A549 (cell line): ENCODE measurements around the gene SLC6A5. TPM values are rescaled to one million over a fixed set of nuclear protein-coding genes. Genes with fewer than 3 reads are reported as not detected.
A peak's percentile ranks its signal among the peaks of the same experiment; 100 is the strongest.

ENCODE experiments used
- ATAC-seq, 2 experiments: fragments of 200-7000 bp in 1 of 2; fragments of >200 bp in 1 of 2; cut with Nextera tagmentation in 1 of 2; cut with Tn5 transposase in 1 of 2; 3 replicates each; pipeline versions ENCODE4 v1.8.0 to v1.9.1; 2018 to 2020; ENCODE audit warnings: mild to moderate bottlenecking in 1 of 2, moderate library complexity in 1 of 2
- CTCF ChIA-PET: fragments of 300-600 bp; sonication (Branson Sonifier 250); formaldehyde crosslinking; extraction: SDS; loops from one replicate; lab custom pipeline; 2021; ENCODE audit warnings: antibody characterized with exemption, inconsistent platforms; lab: Yijun Ruan, JAX
- POLR2A ChIA-PET: fragments of 350-600 bp; formaldehyde crosslinking; extraction: SDS; loops from one replicate; lab custom pipeline; 2021; ENCODE audit warnings: antibody characterized with exemption, inconsistent platforms; lab: Yijun Ruan, JAX
- DNase-seq, 2 experiments: peaks; one replicate each; pipeline versions ENCODE4 v3.0.0 to v3.0.0-alpha.2; 2011 to 2016; ENCODE audit warnings: low read depth in 1 of 2, low spot score in 1 of 2
- FAIRE-seq: peaks from 2 replicates; lab custom pipeline; 2011; peaks lifted over from hg19 to GRCh38; lab: Jason Lieb, UNC
- H3K27ac ChIP-seq, 2 experiments: fragments of >200 bp; sonication (Bioruptor Twin); formaldehyde crosslinking; 3 replicates each; pipeline ENCODE4 v1.5.1; 2016 to 2017
- H3K4me1 ChIP-seq: fragments of >200 bp; sonication (Bioruptor Twin); formaldehyde crosslinking; 3 replicates; pipeline ENCODE4 v1.6.1; 2016
- H3K4me2 ChIP-seq: fragments of >200 bp; sonication (Bioruptor Twin); formaldehyde crosslinking; 3 replicates; pipeline ENCODE4 v1.6.1; 2016
- H3K4me3 ChIP-seq: fragments of >200 bp; sonication (Bioruptor Twin); formaldehyde crosslinking; 3 replicates; pipeline ENCODE4 v1.5.1; 2016
- H3K9me3 ChIP-seq: fragments of >200 bp; sonication (Bioruptor Twin); formaldehyde crosslinking; 3 replicates; pipeline ENCODE4 v1.6.1; 2016
- BCL3 ChIP-seq: fragments of >200 bp; sonication (Bioruptor Twin); formaldehyde crosslinking; IDR thresholded peaks from 3 replicates; pipeline ENCODE4 v1.6.1; 2016
- BHLHE40 ChIP-seq: IDR thresholded peaks from 2 replicates; pipeline ENCODE4 v1.6.1; 2012; ENCODE audit warnings: low read depth, low read length, inconsistent platforms
- CBX2 ChIP-seq: fragments of 200-600 bp; sonication (generic); IDR thresholded peaks from 2 replicates; pipeline ENCODE4 v1.6.1; 2016; ENCODE audit warnings: low read depth, mild to moderate bottlenecking, borderline replicate concordance
- CBX8 ChIP-seq: fragments of 200-600 bp; sonication (generic); IDR thresholded peaks from 2 replicates; pipeline ENCODE4 v1.6.1; 2016
- CHD4 ChIP-seq: fragments of 200-600 bp; sonication (generic); IDR thresholded peaks from 2 replicates; pipeline ENCODE4 v1.6.1; 2016; ENCODE audit warnings: antibody characterized with exemption, mild to moderate bottlenecking, borderline replicate concordance
- EHMT2 ChIP-seq: fragments of 200-600 bp; sonication (generic); IDR thresholded peaks from 2 replicates; pipeline ENCODE4 v1.6.1; 2016; ENCODE audit warnings: antibody characterized with exemption, low read depth, mild to moderate bottlenecking, moderate library complexity
- EP300 ChIP-seq, 2 experiments: fragments of >200 bp; sonication (Bioruptor Twin); formaldehyde crosslinking; IDR thresholded peaks; 2 replicates in 1 of 2; 3 replicates in 1 of 2; pipeline ENCODE4 v1.6.1; 2016 to 2017
- FOXS1 ChIP-seq: fragments of 250-450 bp; sonication (Bioruptor Pico); IDR thresholded peaks from 2 replicates; pipeline ENCODE4 v1.5.0; 2020; ENCODE audit warnings: mild to moderate bottlenecking, moderate library complexity
- HDAC2 ChIP-seq: fragments of 200-600 bp; sonication (generic); IDR thresholded peaks from 2 replicates; pipeline ENCODE4 v1.6.1; 2016
- HOXB5 ChIP-seq: fragments of 250-450 bp; sonication (Bioruptor Pico); IDR thresholded peaks from 2 replicates; pipeline ENCODE4 v1.5.0; 2020; ENCODE audit warnings: mild to moderate bottlenecking, moderate library complexity
- MAZ ChIP-seq: fragments of 150-350 bp; IDR thresholded peaks from 2 replicates; pipeline ENCODE4 v1.6.1; 2014; ENCODE audit warnings: antibody characterized with exemption, low read depth, low read length, borderline replicate concordance
- NPAS2 ChIP-seq: fragments of 250-450 bp; sonication (Bioruptor Pico); IDR thresholded peaks from 2 replicates; pipeline ENCODE4 v1.8.0; 2022; ENCODE audit warnings: mild to moderate bottlenecking, moderate library complexity, borderline replicate concordance
- PBX3 ChIP-seq: IDR thresholded peaks from 2 replicates; pipeline ENCODE4 v1.6.1; 2012
- PHF8 ChIP-seq: fragments of 200-600 bp; sonication (generic); IDR thresholded peaks from 2 replicates; pipeline ENCODE4 v1.6.1; 2016; ENCODE audit warnings: low read depth, mild to moderate bottlenecking, antibody characterized with exemption, moderate library complexity, borderline replicate concordance
- POLR2A ChIP-seq: IDR thresholded peaks from 2 replicates; pipeline ENCODE4 v1.6.1; 2012; ENCODE audit warnings: mild to moderate bottlenecking, low read length
- POLR2AphosphoS2 ChIP-seq: conservative IDR thresholded peaks from 2 replicates; pipeline ENCODE4 v1.6.1; 2012; ENCODE audit warnings: low read length, improper control_type of control experiment, inconsistent platforms
- REST ChIP-seq: fragments of 200-600 bp; sonication (generic); IDR thresholded peaks from 2 replicates; pipeline ENCODE4 v1.6.1; 2016; ENCODE audit warnings: antibody characterized with exemption, mild to moderate bottlenecking, moderate library complexity
- RFX5 ChIP-seq: fragments of 450-650 bp; IDR thresholded peaks from 2 replicates; pipeline ENCODE4 v1.7.1; 2014; ENCODE audit warnings: antibody characterized with exemption, mild to moderate bottlenecking, moderate library complexity
- SMC3 ChIP-seq: fragments of >200 bp; sonication (Bioruptor Twin); formaldehyde crosslinking; IDR thresholded peaks from 3 replicates; pipeline ENCODE4 v1.6.1; 2018; ENCODE audit warnings: inconsistent platforms
- SREBF2 ChIP-seq: fragments of 450-650 bp; IDR thresholded peaks from 2 replicates; pipeline ENCODE4 v1.6.1; 2014; ENCODE audit warnings: mild to moderate bottlenecking, moderate library complexity
- TFCP2L1 ChIP-seq: fragments of 250-450 bp; sonication (Bioruptor Pico); IDR thresholded peaks from 2 replicates; pipeline ENCODE4 v1.5.0; 2021; ENCODE audit warnings: mild to moderate bottlenecking
- ZSCAN20 ChIP-seq: fragments of 250-450 bp; sonication (Bioruptor Pico); IDR thresholded peaks from 2 replicates; pipeline ENCODE4 v1.8.0; 2022; ENCODE audit warnings: mild to moderate bottlenecking, moderate library complexity
- WGBS: methylation state at CpG from one replicate; pipeline ENCODE4 v1.1.6; 2017; ENCODE audit errors: missing lambda C conversion rate; 5-methylcytosine and 5-hydroxymethylcytosine counted together
- polyA plus RNA-seq, 4 experiments: library from polyadenylated mRNA; depleted of rRNA in 3 of 4; stranded (reverse); fragments of >200 nt; fragmentation: RNase III in 1 of 4; extraction: RNeasy Plus Mini Kit Qiagen cat#74134 plus additional on column Dnase treatment in 1 of 4; gene quantifications; 2 replicates in 3 of 4; 3 replicates in 1 of 4; pipeline ENCODE4 v1.2.3, GENCODE V29; 2011 to 2017

Gene SLC6A5
- polyA plus RNA-seq, 2 of the 4 experiments (the other 2 are of a cell fraction), result not detected

- TF ChIP-seq NPAS2, result no peak
- TF ChIP-seq ZSCAN20 (CRISPR knock-in tag), result no peak
- no peak for TF ChIP-seq PHF8
- no peak for TF ChIP-seq BHLHE40
- no peak for TF ChIP-seq SREBF2
- TF ChIP-seq, all 56 proteins: peak for 0
These were observed 77.2 kb downstream of the SLC6A5 start (continued) for GRCh38 chr11:20676658-20677057.

- H3K4me2 ChIP-seq, result no peak overlapping the region
- POLR2A ChIA-PET, result no interaction called here
- no peak for FAIRE-seq
These were observed 89.4 kb downstream of the SLC6A5 start for GRCh38 chr11:20688761-20689160.

GRCh38 chr11:20707876-20708275, 108.5 kb downstream of the SLC6A5 start:
- no peaks in the 10 kb centered on the region for H3K9me3 ChIP-seq
- 0% methylated on average over 6 of the region's 6 CpGs for WGBS
- TF ChIP-seq EHMT2 (no peak), CHD4 (no peak), PHF8 (no peak), EP300 (IDR thresholded peaks at IDR 0.05) (no peak), HOXB5 (CRISPR knock-in tag) (no peak), TFCP2L1 (CRISPR knock-in tag) (no peak), CBX2 (no peak), POLR2AphosphoS2 (no peak), REST (no peak)
- no peak for ATAC-seq
- DNase-seq, result no peak
- no peak overlapping the region for H3K27ac ChIP-seq
- H3K4me1 ChIP-seq, result no peaks in the 10 kb centered on the region
- no peak overlapping the region for H3K4me3 ChIP-seq
- H3K4me2 ChIP-seq, result peak overlapping the region; percentile 43; the same call in 2 of the 3 replicates
- CTCF ChIA-PET, result no interaction called here
- POLR2A ChIA-PET, result no interaction called here
- no peak for FAIRE-seq

More at GRCh38 chr11:20688761-20689160, 89.4 kb downstream of the SLC6A5 start:
- 1% methylated on average over 3 of the region's 3 CpGs for WGBS
- H3K4me1 ChIP-seq, result no peaks in the 10 kb centered on the region
- DNase-seq (no peak), ATAC-seq (no peak)
- H3K27ac ChIP-seq, result no peak overlapping the region
- H3K9me3 ChIP-seq, result no peaks in the 10 kb centered on the region
- CTCF ChIA-PET, result no interaction called here
- no peak overlapping the region for H3K4me3 ChIP-seq
- TF ChIP-seq CBX8 (no peak), REST (no peak), PBX3 (no peak), POLR2A (no peak), PHF8 (no peak), RFX5 (no peak), BCL3 (no peak), FOXS1 (CRISPR knock-in tag) (no peak), TFCP2L1 (CRISPR knock-in tag) (no peak), EP300 (IDR thresholded peaks at IDR 0.05) (no peak), MAZ (no peak), HDAC2 (no peak), SMC3 (no peak)
